ENCODE data around the gene TRABD2B.

DNA sequence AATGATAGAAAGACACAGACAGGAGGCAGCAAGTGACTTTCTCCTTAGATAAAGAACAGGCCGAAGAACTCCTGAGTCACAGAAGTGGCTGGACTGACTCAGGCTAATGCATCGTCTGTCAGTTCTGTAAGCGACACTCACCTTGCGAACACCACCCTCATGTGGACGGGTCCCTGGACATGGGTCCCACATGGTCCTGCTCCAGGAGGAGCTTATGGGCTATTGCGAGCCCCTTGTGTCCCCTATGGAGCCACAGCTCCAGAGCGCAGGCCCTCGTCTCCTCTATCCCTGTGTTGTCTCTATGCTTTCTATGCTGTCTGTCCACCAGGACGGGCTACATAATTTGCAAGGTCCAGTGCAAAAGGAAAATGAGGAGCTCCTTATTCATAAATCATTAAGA, 85.8 kb downstream of the TRABD2B start:
- no peak for TF ChIP-seq POLR2A (IDR thresholded peaks at IDR 0.05)
- TF ChIP-seq, protein P1, sequence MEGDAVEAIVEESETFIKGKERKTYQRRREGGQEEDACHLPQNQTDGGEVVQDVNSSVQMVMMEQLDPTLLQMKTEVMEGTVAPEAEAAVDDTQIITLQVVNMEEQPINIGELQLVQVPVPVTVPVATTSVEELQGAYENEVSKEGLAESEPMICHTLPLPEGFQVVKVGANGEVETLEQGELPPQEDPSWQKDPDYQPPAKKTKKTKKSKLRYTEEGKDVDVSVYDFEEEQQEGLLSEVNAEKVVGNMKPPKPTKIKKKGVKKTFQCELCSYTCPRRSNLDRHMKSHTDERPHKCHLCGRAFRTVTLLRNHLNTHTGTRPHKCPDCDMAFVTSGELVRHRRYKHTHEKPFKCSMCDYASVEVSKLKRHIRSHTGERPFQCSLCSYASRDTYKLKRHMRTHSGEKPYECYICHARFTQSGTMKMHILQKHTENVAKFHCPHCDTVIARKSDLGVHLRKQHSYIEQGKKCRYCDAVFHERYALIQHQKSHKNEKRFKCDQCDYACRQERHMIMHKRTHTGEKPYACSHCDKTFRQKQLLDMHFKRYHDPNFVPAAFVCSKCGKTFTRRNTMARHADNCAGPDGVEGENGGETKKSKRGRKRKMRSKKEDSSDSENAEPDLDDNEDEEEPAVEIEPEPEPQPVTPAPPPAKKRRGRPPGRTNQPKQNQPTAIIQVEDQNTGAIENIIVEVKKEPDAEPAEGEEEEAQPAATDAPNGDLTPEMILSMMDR (IDR thresholded peaks at IDR 0.05), result no peak
